HepG2 (cell line): ENCODE data around the gene RTP3. TPM values are rescaled to one million over a fixed set of nuclear protein-coding genes. Genes with fewer than 3 reads are reported as not detected.

Source experiments
- ATAC-seq: fragments of 200-7000 bp; cut with Tn5 transposase; 3 replicates; pipeline ENCODE4 v1.9.1; 2020; ENCODE audit warnings: mild to moderate bottlenecking, moderate library complexity
- BruUV-seq: library from RNA; stranded (reverse); fragments of 400-500 nt; replicated peaks from 2 replicates; lab custom pipeline; 2021; lab: Mats Ljungman, UMichigan
- CTCF ChIA-PET: fragments of 300-600 bp; formaldehyde crosslinking; extraction: SDS; loops from one replicate; lab custom pipeline; 2021; ENCODE audit warnings: low total read pairs, inconsistent platforms, low intra/inter-chr PET ratio; lab: Yijun Ruan, JAX
- POLR2A ChIA-PET: fragments of 350-600 bp; sonication (Branson Sonifier 250); formaldehyde crosslinking; loops from one replicate; lab custom pipeline; 2020; ENCODE audit warnings: antibody characterized with exemption, inconsistent platforms; lab: Yijun Ruan, JAX
- DNase-seq: peaks from one replicate; pipeline ENCODE4 v3.0.0-alpha.2; 2015; ENCODE audit warnings: low spot score
- FAIRE-seq: peaks from 3 replicates; lab custom pipeline; 2011; peaks lifted over from hg19 to GRCh38; lab: Jason Lieb, UNC
- H2AFZ ChIP-seq: one replicate; pipeline ENCODE4 v1.6.1; 2011; ENCODE audit warnings: low read length, inconsistent platforms
- H3K27ac ChIP-seq: fragments of 300-600 bp; 3 replicates; pipeline ENCODE4 v1.8.0; 2011; ENCODE audit warnings: mixed run types, mild to moderate bottlenecking, mixed read lengths, low read length, inconsistent platforms; ENCODE audit not compliant: insufficient read depth; ENCODE audit errors: extremely low read length
- H3K27me3 ChIP-seq, 2 experiments: fragments of 200-600 bp in 1 of 2; 2 replicates in 1 of 2; 3 replicates in 1 of 2; pipeline versions ENCODE4 v1.6.0 to v1.8.0; 2011; ENCODE audit warnings: low read length in 2 of 2, mild to moderate bottlenecking in 2 of 2, moderate library complexity in 2 of 2, inconsistent platforms in 1 of 2; ENCODE audit not compliant: insufficient read depth in 2 of 2, control insufficient read depth in 1 of 2
- H3K36me3 ChIP-seq, 2 experiments: fragments of 200-600 bp in 1 of 2; replicated peaks in 1 of 2; 2 replicates in 1 of 2; 3 replicates in 1 of 2; pipeline versions ENCODE4 v1.5.1 to v1.8.0; 2011; ENCODE audit warnings: low read length in 2 of 2, inconsistent platforms in 1 of 2; ENCODE audit not compliant: insufficient read depth in 2 of 2, control insufficient read depth in 1 of 2
- H3K4me1 ChIP-seq: 2 replicates; pipeline ENCODE4 v1.5.1; 2012; ENCODE audit warnings: low read length, inconsistent platforms; ENCODE audit not compliant: insufficient read depth
- H3K4me2 ChIP-seq: 2 replicates; pipeline ENCODE4 v1.6.0; 2011; ENCODE audit warnings: low read depth, low read length, inconsistent platforms
- H3K4me3 ChIP-seq, 3 experiments: fragments of 200-600 bp in 1 of 3; sonication (generic), shearing (Covaris generic) in 1 of 3; replicated peaks in 1 of 3; 2 replicates each; pipeline ENCODE4 v1.5.1; 2011 to 2016; ENCODE audit warnings: low read length in 3 of 3, inconsistent platforms in 2 of 3, low read depth in 2 of 3, mild to moderate bottlenecking in 2 of 3, control low read depth in 1 of 3, mixed read lengths in 1 of 3; ENCODE audit not compliant: insufficient read depth in 1 of 3
- H3K79me2 ChIP-seq: one replicate; pipeline ENCODE4 v1.6.1; 2011; ENCODE audit warnings: low read length, inconsistent platforms; ENCODE audit not compliant: insufficient read depth
- H3K9ac ChIP-seq: 2 replicates; pipeline ENCODE4 v1.6.0; 2011; ENCODE audit warnings: mild to moderate bottlenecking, low read depth, low read length, inconsistent platforms; ENCODE audit not compliant: insufficient read depth
- H3K9me3 ChIP-seq: 2 replicates; pipeline ENCODE4 v1.5.1; 2012; ENCODE audit warnings: mild to moderate bottlenecking, low read length
- H4K20me1 ChIP-seq: 2 replicates; pipeline ENCODE4 v1.6.0; 2011; ENCODE audit warnings: inconsistent platforms, mild to moderate bottlenecking, low read length, moderate library complexity; ENCODE audit not compliant: insufficient read depth
- ATM ChIP-seq: fragments of 450-650 bp; IDR thresholded peaks from 2 replicates; pipeline ENCODE4 v1.7.1; 2017; ENCODE audit warnings: mild to moderate bottlenecking, borderline replicate concordance
- GATAD1 ChIP-seq: IDR thresholded peaks from 2 replicates; pipeline ENCODE4 v1.6.1; 2016; ENCODE audit warnings: missing genetic modification reagents, missing compliant biosample characterization
- GTF2F1 ChIP-seq: fragments of 150-350 bp; IDR thresholded peaks from 2 replicates; pipeline ENCODE4 v1.6.1; 2014; ENCODE audit warnings: low read length
- MBD4 ChIP-seq: IDR thresholded peaks from 2 replicates; pipeline ENCODE4 v1.6.1; 2012; ENCODE audit warnings: low read length, inconsistent platforms, borderline replicate concordance
- NFYC ChIP-seq: IDR thresholded peaks from 2 replicates; pipeline ENCODE4 v1.6.1; 2016; ENCODE audit warnings: missing genetic modification reagents, missing compliant biosample characterization
- NONO ChIP-seq, 2 experiments: fragments of 450-650 bp in 1 of 2; sonication (generic) in 1 of 2; formaldehyde crosslinking in 1 of 2; IDR thresholded peaks in 1 of 2; conservative IDR thresholded peaks in 1 of 2; 2 replicates each; pipeline versions ENCODE4 v1.6.1 to v1.8.0; 2017 to 2022; ENCODE audit warnings: mild to moderate bottlenecking in 1 of 2, missing genetic modification reagents in 1 of 2, moderate library complexity in 1 of 2
- NR2F2 ChIP-seq: IDR thresholded peaks from 2 replicates; pipeline ENCODE4 v1.6.1; 2012; ENCODE audit warnings: low read depth, inconsistent platforms, borderline replicate concordance
- PLSCR1 ChIP-seq: sonication (generic); formaldehyde crosslinking; IDR thresholded peaks from 2 replicates; pipeline ENCODE4 v1.5.0; 2020; ENCODE audit warnings: missing genetic modification reagents, mild to moderate bottlenecking, borderline replicate concordance
- SP4 ChIP-seq: sonication (generic); formaldehyde crosslinking; IDR thresholded peaks from 2 replicates; pipeline ENCODE4 v1.8.1; 2023; ENCODE audit warnings: mild to moderate bottlenecking, missing genetic modification reagents
- SRSF4 ChIP-seq: fragments of 200-400 bp; formaldehyde crosslinking; IDR thresholded peaks from one replicate; pipeline ENCODE4 v1.6.1; 2018; ENCODE audit warnings: mild to moderate bottlenecking, low read depth, low read length, moderate library complexity; ENCODE audit not compliant: poor library complexity, severe bottlenecking
- SRY ChIP-seq: sonication (generic); formaldehyde crosslinking; IDR thresholded peaks from 2 replicates; pipeline ENCODE4 v1.8.0; 2022; ENCODE audit warnings: mild to moderate bottlenecking, missing genetic modification reagents
- ZBTB1 ChIP-seq: sonication (generic); formaldehyde crosslinking; IDR thresholded peaks from 2 replicates; pipeline ENCODE4 v1.4.0; 2020; ENCODE audit warnings: missing genetic modification reagents, borderline replicate concordance
- ZFAT ChIP-seq: sonication (generic); formaldehyde crosslinking; conservative IDR thresholded peaks from 2 replicates; pipeline ENCODE4 v1.8.1; 2023; ENCODE audit warnings: missing genetic modification reagents, inconsistent platforms
- ZNF224 ChIP-seq: sonication (generic); formaldehyde crosslinking; IDR thresholded peaks from 2 replicates; pipeline ENCODE4 v1.5.0; 2020; ENCODE audit warnings: mild to moderate bottlenecking, missing genetic modification reagents
- ZNF484 ChIP-seq: sonication (generic); formaldehyde crosslinking; IDR thresholded peaks from 2 replicates; pipeline ENCODE4 v1.5.1; 2020; ENCODE audit warnings: mild to moderate bottlenecking, low read depth, missing genetic modification reagents, borderline replicate concordance
- ZNF543 ChIP-seq: sonication (generic); formaldehyde crosslinking; IDR thresholded peaks from 2 replicates; pipeline ENCODE4 v1.4.0; 2020; ENCODE audit warnings: mild to moderate bottlenecking, missing genetic modification reagents
- WGBS: methylation state at CpG from one replicate; pipeline ENCODE4 v1.1.6; 2017; ENCODE audit warnings: low lambda C conversion rate; 5-methylcytosine and 5-hydroxymethylcytosine counted together
- in situ Hi-C: cut with HindIII; loops from 2 replicates; pipeline ENCODE4 v1.10.0; 2017; ENCODE audit warnings: low pct_unique_long_range_greater_than_20kb; ENCODE audit not compliant: extremely low pct_ligation_motif_present
- intact Hi-C: fragments of 100-400 bp; cut with micrococcal nuclease; formaldehyde crosslinking; loops from one replicate; pipeline ENCODE4 v1.10.0; 2022; ENCODE audit not compliant: unreplicated experiment
- polyA plus RNA-seq, 8 experiments: library from polyadenylated mRNA; depleted of rRNA in 3 of 8; stranded (reverse) in 7 of 8; unstranded in 1 of 8; fragments of >200 nt; fragmentation: Illumina TruSeq in 4 of 8; extraction: Trizol in 4 of 8; gene quantifications; 2 replicates each; pipeline versions ENCODE4 v1.2.1 to v1.2.3, GENCODE V29; 2011 to 2016; ENCODE audit warnings: low read depth in 4 of 8, missing spikeins in 1 of 8, mixed read lengths in 1 of 8; ENCODE audit not compliant: insufficient read depth in 1 of 8
- total RNA-seq, 5 experiments: library from RNA; depleted of rRNA; stranded (reverse); fragments of >200 nt; fragmentation: Illumina TruSeq; extraction: Trizol; gene quantifications; 2 replicates each; pipeline ENCODE4 v1.2.3, GENCODE V29; 2016; ENCODE audit warnings: low read depth in 1 of 5
- TF ChIP-seq, protein P1 (sequence below): sonication (generic); formaldehyde crosslinking; IDR thresholded peaks from 2 replicates; pipeline ENCODE4; 2020; ENCODE audit warnings: missing genetic modification reagents, mild to moderate bottlenecking, borderline replicate concordance

The RTP3 gene
- total and polyA plus RNA-seq, 2 of the 13 experiments (the other 11 are each of a cell fraction or from before 2014, with no cell fraction given), result 0.09 TPM; not detected in 1

DNA sequence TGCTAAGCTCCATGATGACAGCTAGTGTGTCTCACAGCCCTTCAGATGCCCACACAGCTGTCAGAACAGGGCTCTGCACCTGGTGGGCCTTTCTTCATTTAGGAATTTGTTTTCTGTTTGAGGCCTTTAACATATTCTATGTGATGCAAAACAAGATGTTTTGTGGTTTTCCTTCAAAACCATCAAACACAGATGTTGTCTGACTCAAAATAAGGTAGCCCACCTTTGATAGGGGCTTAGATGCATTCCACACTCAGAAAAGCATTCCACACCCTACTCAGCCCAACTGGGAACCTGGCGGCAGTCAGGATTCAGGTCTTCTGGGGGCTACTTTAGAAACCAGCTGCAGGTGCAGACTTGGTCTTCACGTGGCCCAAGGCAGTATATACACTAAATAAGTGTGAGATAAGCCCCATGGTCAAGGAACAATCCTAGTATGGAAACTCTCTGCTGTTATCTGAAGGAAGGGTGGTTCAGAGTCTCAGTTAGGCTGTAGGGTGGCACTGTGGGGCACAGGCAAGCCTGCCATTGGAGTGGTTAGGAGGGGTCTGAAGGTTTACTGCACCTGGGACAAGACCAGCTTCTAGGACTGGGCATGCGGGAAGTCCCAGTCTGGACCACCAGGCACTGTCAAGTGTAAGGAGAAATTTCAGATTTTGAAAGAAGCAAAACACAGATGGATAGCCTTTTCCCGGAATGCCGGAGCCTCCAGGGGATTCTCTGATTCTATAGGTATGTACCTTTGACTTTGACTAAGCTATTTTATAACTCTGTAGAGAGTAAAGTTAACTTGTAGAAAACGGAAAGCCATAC is 48.2 kb downstream of the RTP3 start:
- H2AFZ ChIP-seq, result no peak overlapping the region
- intact Hi-C loops, result no loop called here
- no peaks in the 10 kb centered on the region for H4K20me1 ChIP-seq
- H3K27me3 ChIP-seq, result no peaks in the 10 kb centered on the region
- TF ChIP-seq, protein P1, sequence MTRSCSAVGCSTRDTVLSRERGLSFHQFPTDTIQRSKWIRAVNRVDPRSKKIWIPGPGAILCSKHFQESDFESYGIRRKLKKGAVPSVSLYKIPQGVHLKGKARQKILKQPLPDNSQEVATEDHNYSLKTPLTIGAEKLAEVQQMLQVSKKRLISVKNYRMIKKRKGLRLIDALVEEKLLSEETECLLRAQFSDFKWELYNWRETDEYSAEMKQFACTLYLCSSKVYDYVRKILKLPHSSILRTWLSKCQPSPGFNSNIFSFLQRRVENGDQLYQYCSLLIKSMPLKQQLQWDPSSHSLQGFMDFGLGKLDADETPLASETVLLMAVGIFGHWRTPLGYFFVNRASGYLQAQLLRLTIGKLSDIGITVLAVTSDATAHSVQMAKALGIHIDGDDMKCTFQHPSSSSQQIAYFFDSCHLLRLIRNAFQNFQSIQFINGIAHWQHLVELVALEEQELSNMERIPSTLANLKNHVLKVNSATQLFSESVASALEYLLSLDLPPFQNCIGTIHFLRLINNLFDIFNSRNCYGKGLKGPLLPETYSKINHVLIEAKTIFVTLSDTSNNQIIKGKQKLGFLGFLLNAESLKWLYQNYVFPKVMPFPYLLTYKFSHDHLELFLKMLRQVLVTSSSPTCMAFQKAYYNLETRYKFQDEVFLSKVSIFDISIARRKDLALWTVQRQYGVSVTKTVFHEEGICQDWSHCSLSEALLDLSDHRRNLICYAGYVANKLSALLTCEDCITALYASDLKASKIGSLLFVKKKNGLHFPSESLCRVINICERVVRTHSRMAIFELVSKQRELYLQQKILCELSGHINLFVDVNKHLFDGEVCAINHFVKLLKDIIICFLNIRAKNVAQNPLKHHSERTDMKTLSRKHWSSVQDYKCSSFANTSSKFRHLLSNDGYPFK (CRISPR knock-in tag), result no peak
- TF ChIP-seq SRY (CRISPR knock-in tag) (no peak), SRSF4 (no peak), NFYC (CRISPR knock-in tag) (no peak), ZBTB1 (no peak), ZFAT (CRISPR knock-in tag) (no peak), GATAD1 (CRISPR knock-in tag) (no peak), NR2F2 (no peak), MBD4 (no peak), ATM (no peak), ZNF484 (no peak), GTF2F1 (no peak), SP4 (CRISPR knock-in tag) (no peak), NONO (IDR thresholded peaks at IDR 0.05) (no peak), NONO (CRISPR knock-in tag; conservative IDR thresholded peaks at IDR 0.05) (no peak), ZNF543 (no peak), PLSCR1 (CRISPR knock-in tag) (no peak), ZNF224 (CRISPR knock-in tag) (no peak)
- no peaks in the 10 kb centered on the region for H3K36me3 ChIP-seq
- no peak overlapping the region for H3K9ac ChIP-seq
- no peak for ATAC-seq
- H3K79me2 ChIP-seq, result no peaks in the 10 kb centered on the region
- WGBS, result 44% methylated on average over 5 of the region's 6 CpGs
- no TSS peak for BruUV-seq
- H3K9me3 ChIP-seq, result no peaks in the 10 kb centered on the region
- no peak overlapping the region for H3K4me2 ChIP-seq
- H3K4me3 ChIP-seq, result no peak overlapping the region
- POLR2A ChIA-PET, result interaction anchor here (0.7 kb wide), 1 partner anchor 82 kb away, joined by 3 read pairs; no protein-coding TSS in a partner anchor
- no peak overlapping the region for H3K27ac ChIP-seq
- no peaks in the 10 kb centered on the region for H3K4me1 ChIP-seq
- in situ Hi-C loops, result no loop called here
- FAIRE-seq, result no peak
- DNase-seq, result no peak
- CTCF ChIA-PET, result no interaction called here
